Spleen (tissue), 11 donors: ENCODE measurements around the gene MTG2. TPM values are rescaled to one million over a fixed set of nuclear protein-coding genes. Genes with fewer than 3 reads are reported as not detected.

Experiments
- DNase-seq: peaks from one replicate; pipeline ENCODE4 v3.0.0-alpha.2; 2020
- H3K27ac ChIP-seq, 8 donors: fragments of 200-600 bp; sonication (generic) in 7 of 8; 1 replicate in 4 of 8; 2 replicates in 4 of 8; pipeline versions ENCODE4 v1.5.0 to v1.8.0; 2016 to 2021; ENCODE audit warnings: inconsistent platforms in 4 of 8, mild to moderate bottlenecking in 4 of 8, moderate library complexity in 1 of 8
- H3K27me3 ChIP-seq, 7 donors: fragments of 200-600 bp; sonication (generic) in 6 of 7; replicated peaks in 1 of 7; 1 replicate in 4 of 7; 2 replicates in 3 of 7; pipeline versions ENCODE4 v1.5.0 to v1.8.0; 2016 to 2021; ENCODE audit warnings: inconsistent platforms in 3 of 7, mild to moderate bottlenecking in 1 of 7
- H3K36me3 ChIP-seq, 6 donors: fragments of 200-600 bp; sonication (generic) in 5 of 6; 1 replicate in 4 of 6; 2 replicates in 2 of 6; pipeline versions ENCODE4 v1.5.0 to v1.8.0; 2016 to 2021; ENCODE audit warnings: inconsistent platforms in 2 of 6
- H3K4me1 ChIP-seq, 6 donors: fragments of 200-600 bp; sonication (generic) in 5 of 6; 1 replicate in 3 of 6; 2 replicates in 3 of 6; pipeline versions ENCODE4 v1.5.0 to v1.8.0; 2016 to 2021; ENCODE audit warnings: inconsistent platforms in 3 of 6
- H3K4me3 ChIP-seq, 8 donors: fragments of 200-600 bp; sonication (generic) in 7 of 8; 1 replicate in 4 of 8; 2 replicates in 4 of 8; pipeline versions ENCODE4 v1.5.0 to v1.8.0; 2016 to 2021; ENCODE audit warnings: inconsistent platforms in 4 of 8, mild to moderate bottlenecking in 4 of 8, moderate library complexity in 2 of 8
- H3K9me3 ChIP-seq, 8 donors: fragments of 200-600 bp; sonication (generic) in 7 of 8; 1 replicate in 4 of 8; 2 replicates in 4 of 8; pipeline versions ENCODE4 v1.5.0 to v1.8.0; 2016 to 2021; ENCODE audit warnings: inconsistent platforms in 4 of 8
- POLR2A ChIP-seq, 3 donors: fragments of 450-650 bp; IDR thresholded peaks; one replicate each; pipeline ENCODE4 v1.5.1; 2017; ENCODE audit warnings: antibody characterized with exemption in 3 of 3, mild to moderate bottlenecking in 1 of 3
- POLR2AphosphoS5 ChIP-seq, 3 donors: sonication (generic); formaldehyde crosslinking; IDR thresholded peaks; one replicate each; pipeline ENCODE4 v1.5.1; 2017; ENCODE audit warnings: antibody characterized with exemption in 3 of 3
- WGBS, 5 donors: extraction: QIAGEN DNeasy Blood & Tissue Kit in 3 of 5; methylation state at CpG; one replicate each; pipeline versions ENCODE4 v1.1.5 to v1.1.7; 2013 to 2018; 5-methylcytosine and 5-hydroxymethylcytosine counted together
- intact Hi-C: fragments of 100-400 bp; cut with DNase I; formaldehyde crosslinking; loops from one replicate; pipeline ENCODE4 v1.15.0; 2023; ENCODE audit warnings: low total_unique reads
- polyA plus RNA-seq, 3 donors: library from polyadenylated mRNA; stranded (reverse); fragments of 200-250 nt; gene quantifications; one replicate each; pipeline ENCODE4 v1.2.1, GENCODE V29; 2013
- total RNA-seq, 7 donors: library from RNA; depleted of rRNA in 3 of 7; stranded (reverse); fragments of >200 nt in 3 of 7; fragmentation: NEBNext Ultra II Directional in 4 of 7; extraction: Animal tissue kit (Norgen Biotek cat#: 25700) in 4 of 7; gene quantifications; one replicate each; pipeline versions ENCODE4 v1.1.0 to v1.2.1, GENCODE V29; 2016 to 2021
- TF ChIP-seq, protein P1 (sequence below), 11 experiments: fragments of 200-600 bp in 7 of 11; fragments of 450-650 bp in 4 of 11; sonication (generic) in 4 of 11; IDR thresholded peaks in 8 of 11; conservative IDR thresholded peaks in 3 of 11; 1 replicate in 7 of 11; 2 replicates in 4 of 11; pipeline versions ENCODE4 v1.4.0 to v1.8.0; 2016 to 2021; ENCODE audit warnings: antibody characterized with exemption in 11 of 11, inconsistent platforms in 4 of 11, mild to moderate bottlenecking in 1 of 11
- donor health status: healthy with polysubstance abuse.
- donor health status: DM: no; HTN: no; CAD: no; lungs with moderate emphysema.
- donor health status: DM: no; HTN: no; CAD: no.
- donor health status: Bipolar disorder and iron deficiency.
- donor health status: healthy.
- donor health status: DM: no; HTN: no; CAD: no.
- donor health status: DM: yes; HTN: yes; CAD: no.

Gene MTG2
- total and polyA plus RNA-seq, 10 donors, result 22.6 to 41.3 (median 37.6) TPM

DNA sequence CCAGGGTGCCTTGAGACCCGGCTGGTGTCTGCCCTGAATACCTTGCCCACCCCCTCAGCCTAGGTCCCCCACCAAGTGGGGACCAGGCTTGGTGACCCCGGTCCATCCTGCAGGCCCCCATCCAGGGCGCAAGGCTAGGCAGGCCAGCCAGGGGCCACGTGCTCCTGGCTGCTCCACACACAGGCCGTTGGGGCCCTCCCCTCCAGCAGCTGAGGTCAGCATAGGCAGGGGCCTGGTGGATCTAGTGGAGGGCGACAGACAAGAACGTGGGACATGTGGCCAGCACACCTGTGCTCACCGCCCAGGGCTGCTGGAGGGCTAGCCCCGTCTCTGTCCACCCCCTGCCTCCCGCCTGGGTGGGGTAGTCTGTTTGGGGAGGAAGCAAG, 44.8 kb downstream of the MTG2 start:
- DNase-seq, result no peak
- H3K4me1 ChIP-seq, result no peaks in the 10 kb centered on the region

DNA sequence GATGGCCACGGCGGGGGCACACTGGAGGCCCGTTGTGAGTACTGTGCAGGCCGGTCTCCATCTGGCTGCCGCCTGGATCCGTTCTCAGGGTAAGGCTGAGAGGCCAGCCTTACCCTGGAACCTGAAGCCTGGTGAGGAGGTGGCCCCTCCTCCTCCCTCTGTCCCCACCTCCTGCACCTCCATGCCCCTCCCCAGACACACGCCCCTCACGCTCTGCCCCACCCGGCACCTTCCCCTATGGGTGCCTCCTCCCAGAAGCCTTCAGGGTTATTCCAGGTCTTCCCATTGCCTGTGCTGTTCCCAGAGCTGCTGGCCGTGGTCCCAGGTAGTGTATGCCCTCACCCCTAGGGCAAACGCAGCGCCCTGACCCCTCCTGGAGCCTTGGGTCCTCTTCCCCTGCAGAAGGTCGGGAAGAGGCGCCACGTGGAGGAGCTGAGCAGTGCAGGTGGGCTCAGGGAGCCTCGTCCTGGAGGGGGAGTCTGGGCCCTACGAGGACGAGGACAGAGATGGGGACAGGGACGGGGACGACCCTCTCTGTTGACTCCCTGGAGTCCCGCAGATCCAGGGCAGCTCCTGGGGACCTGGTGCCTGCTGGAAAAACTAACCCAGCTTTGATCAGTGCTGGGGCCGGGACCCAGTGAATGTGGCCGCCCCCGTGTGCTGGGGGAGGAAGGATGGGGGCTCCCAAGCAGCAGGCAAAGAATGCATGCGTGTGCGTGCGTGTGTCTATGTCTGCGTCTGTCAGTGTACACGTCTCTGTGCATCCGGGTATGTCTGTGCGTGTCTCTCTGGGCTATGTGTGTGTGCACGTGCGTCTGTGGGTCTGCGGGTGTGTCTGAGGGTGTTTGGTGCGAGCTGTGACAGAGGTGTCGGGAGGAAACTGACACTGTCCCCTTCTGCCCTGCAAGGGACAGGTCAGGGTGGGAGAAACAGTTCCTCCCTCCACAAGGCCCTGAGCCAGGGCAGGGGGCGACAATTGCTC, 45.4 kb downstream of the MTG2 start:
- WGBS, 5 donors, result 53 to 63% (median 56%) methylated on average over 30 to 37 of the region's 37 CpGs
- DNase-seq, result no peak
- intact Hi-C loops, result no loop called here
- Histone ChIP-seq H3K27me3 (peaks cover 0 to 65% (median 15%) of the 10 kb centered on the region in 7 donors), H3K9me3 (no peaks in the 10 kb centered on the region), H3K4me3 (no peak overlapping the region), H3K4me1 (no peaks in the 10 kb centered on the region), H3K27ac (no peak overlapping the region), H3K36me3 (no peaks in the 10 kb centered on the region)
- TF ChIP-seq, protein P1, sequence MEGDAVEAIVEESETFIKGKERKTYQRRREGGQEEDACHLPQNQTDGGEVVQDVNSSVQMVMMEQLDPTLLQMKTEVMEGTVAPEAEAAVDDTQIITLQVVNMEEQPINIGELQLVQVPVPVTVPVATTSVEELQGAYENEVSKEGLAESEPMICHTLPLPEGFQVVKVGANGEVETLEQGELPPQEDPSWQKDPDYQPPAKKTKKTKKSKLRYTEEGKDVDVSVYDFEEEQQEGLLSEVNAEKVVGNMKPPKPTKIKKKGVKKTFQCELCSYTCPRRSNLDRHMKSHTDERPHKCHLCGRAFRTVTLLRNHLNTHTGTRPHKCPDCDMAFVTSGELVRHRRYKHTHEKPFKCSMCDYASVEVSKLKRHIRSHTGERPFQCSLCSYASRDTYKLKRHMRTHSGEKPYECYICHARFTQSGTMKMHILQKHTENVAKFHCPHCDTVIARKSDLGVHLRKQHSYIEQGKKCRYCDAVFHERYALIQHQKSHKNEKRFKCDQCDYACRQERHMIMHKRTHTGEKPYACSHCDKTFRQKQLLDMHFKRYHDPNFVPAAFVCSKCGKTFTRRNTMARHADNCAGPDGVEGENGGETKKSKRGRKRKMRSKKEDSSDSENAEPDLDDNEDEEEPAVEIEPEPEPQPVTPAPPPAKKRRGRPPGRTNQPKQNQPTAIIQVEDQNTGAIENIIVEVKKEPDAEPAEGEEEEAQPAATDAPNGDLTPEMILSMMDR (IDR thresholded peaks at IDR 0.05 in 8 of 11, conservative IDR thresholded peaks at IDR 0.05 in 3 of 11), result no peak
- TF ChIP-seq POLR2AphosphoS5 (IDR thresholded peaks at IDR 0.05), result no peak

More for the DNA sequence above, 44.8 kb downstream of the MTG2 start:
- intact Hi-C loops, result no loop called here
- Histone ChIP-seq H3K27ac (no peak overlapping the region), H3K36me3 (no peaks in the 10 kb centered on the region), H3K4me3 (no peak overlapping the region), H3K27me3 (peaks cover 0 to 65% (median 22%) of the 10 kb centered on the region in 7 donors), H3K9me3 (no peaks in the 10 kb centered on the region)
- TF ChIP-seq, protein P1 (IDR thresholded peaks at IDR 0.05 in 8 of 11, conservative IDR thresholded peaks at IDR 0.05 in 3 of 11), result no peak
- TF ChIP-seq POLR2AphosphoS5 (IDR thresholded peaks at IDR 0.05), result no peak
- TF ChIP-seq POLR2A (IDR thresholded peaks at IDR 0.05), result no peak
- WGBS, 5 donors, result 61 to 73% (median 63%) methylated on average over 7 to 10 of the region's 10 CpGs; no CpG with 5 or more reads in 1 of the 5 donors

- TF ChIP-seq, protein P1 (IDR thresholded peaks at IDR 0.05 in 8 of 11, conservative IDR thresholded peaks at IDR 0.05 in 3 of 11), result no peak
- Histone ChIP-seq H3K27ac (no peak overlapping the region), H3K4me1 (peaks cover 0 to 4% (median 0%) of the 10 kb centered on the region in 6 donors), H3K9me3 (peaks cover 0 to 5% (median 0%) of the 10 kb centered on the region in 8 donors), H3K27me3 (peaks cover 0 to 60% (median 9%) of the 10 kb centered on the region in 7 donors), H3K4me3 (no peak overlapping the region), H3K36me3 (no peaks in the 10 kb centered on the region)
- intact Hi-C loops, result no loop called here
- DNase-seq, result no peak
- 66 to 76% (median 71%) methylated on average over 7 of the region's 7 CpGs for WGBS, 5 donors
Observed at GRCh38 chr20:62228982-62229545, 46.2 kb downstream of the MTG2 start.

DNA sequence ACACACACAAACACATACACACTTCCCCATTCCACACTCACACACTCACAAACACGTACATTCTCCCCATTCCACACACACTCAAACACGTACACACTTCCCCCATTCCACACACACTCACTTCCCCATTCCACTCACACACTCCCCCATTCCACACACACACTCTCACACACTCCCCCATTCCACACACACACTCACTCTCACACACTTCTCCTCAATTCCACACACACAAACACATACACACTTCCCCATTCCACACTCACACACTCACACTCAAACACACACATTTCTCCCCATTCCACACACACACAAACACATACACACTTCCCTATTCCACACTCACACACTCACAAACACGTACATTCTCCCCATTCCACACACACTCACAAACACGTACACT, 46.8 kb downstream of the MTG2 start:
- Histone ChIP-seq H3K4me3 (no peak overlapping the region), H3K36me3 (no peaks in the 10 kb centered on the region), H3K27ac (no peak overlapping the region), H3K27me3 (peaks cover 0 to 54% (median 9%) of the 10 kb centered on the region in 7 donors), H3K9me3 (peaks cover 0 to 7% (median 0%) of the 10 kb centered on the region in 8 donors), H3K4me1 (peaks cover 0 to 10% (median 0%) of the 10 kb centered on the region in 6 donors)
- no peak for DNase-seq
- intact Hi-C loops, result no loop called here
- TF ChIP-seq, protein P1 (IDR thresholded peaks at IDR 0.05 in 8 of 11, conservative IDR thresholded peaks at IDR 0.05 in 3 of 11), result no peak
- TF ChIP-seq POLR2AphosphoS5 (IDR thresholded peaks at IDR 0.05), result no peak
- no peak for TF ChIP-seq POLR2A (IDR thresholded peaks at IDR 0.05)
- 35 to 59% (median 47%) methylated on average over 4 of the region's 4 CpGs for WGBS, 5 donors
